Measurements from ENCODE around the gene OST4. TPM values are rescaled to one million over a fixed set of nuclear protein-coding genes. Genes with fewer than 3 reads are reported as not detected.
A peak's percentile ranks its signal among the peaks of the same experiment; 100 is the strongest.

Gene OST4
- total and polyA plus RNA-seq, 9 donors = 201 to 588 (median 279) TPM

DNA sequence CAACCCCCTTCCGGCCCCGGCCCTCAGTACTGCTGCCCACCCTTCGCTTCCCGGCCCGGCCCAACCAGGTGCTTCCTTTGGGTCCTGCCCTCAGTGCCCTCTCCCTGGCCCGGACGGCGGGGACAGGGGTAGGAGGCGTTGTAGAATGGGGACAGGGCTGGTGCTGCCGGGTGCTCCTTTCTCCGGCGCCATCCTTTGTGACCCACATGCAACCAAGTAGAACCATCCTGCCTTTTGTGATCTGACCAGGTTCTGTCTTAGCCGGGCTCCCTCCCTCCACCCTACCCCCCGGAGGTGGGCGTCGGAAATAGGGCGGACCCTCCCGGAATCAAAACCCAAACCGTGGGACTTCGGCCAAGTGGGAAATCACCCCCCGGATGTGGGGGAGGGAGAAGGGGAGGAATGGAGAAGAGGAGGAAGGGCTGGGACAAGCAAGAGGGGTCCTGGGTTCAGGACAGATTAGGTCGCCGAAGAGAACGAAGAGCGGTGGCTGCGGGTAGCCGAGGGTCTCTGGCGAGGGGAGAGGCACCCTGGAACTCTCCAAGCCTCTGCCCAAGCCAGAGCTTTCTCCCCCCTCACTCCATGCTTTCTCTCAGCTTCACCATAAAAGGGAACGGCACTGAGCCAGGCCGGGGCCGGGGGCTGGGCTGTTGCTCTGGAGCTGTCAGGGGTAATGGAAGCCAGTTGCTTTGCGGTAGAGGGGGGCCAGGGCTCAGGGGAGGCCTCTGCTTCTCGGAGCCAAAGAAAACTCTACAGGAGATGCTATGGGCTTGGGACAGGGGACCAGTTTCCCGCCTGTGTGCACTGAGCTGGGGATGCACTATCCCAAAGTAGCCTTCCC, 756 bp upstream of the OST4 start:
- no peaks in the 10 kb centered on the region for H3K27me3 ChIP-seq
- no peak for TF ChIP-seq EP300 (IDR thresholded peaks at IDR 0.05)
- TF ChIP-seq, protein P1, sequence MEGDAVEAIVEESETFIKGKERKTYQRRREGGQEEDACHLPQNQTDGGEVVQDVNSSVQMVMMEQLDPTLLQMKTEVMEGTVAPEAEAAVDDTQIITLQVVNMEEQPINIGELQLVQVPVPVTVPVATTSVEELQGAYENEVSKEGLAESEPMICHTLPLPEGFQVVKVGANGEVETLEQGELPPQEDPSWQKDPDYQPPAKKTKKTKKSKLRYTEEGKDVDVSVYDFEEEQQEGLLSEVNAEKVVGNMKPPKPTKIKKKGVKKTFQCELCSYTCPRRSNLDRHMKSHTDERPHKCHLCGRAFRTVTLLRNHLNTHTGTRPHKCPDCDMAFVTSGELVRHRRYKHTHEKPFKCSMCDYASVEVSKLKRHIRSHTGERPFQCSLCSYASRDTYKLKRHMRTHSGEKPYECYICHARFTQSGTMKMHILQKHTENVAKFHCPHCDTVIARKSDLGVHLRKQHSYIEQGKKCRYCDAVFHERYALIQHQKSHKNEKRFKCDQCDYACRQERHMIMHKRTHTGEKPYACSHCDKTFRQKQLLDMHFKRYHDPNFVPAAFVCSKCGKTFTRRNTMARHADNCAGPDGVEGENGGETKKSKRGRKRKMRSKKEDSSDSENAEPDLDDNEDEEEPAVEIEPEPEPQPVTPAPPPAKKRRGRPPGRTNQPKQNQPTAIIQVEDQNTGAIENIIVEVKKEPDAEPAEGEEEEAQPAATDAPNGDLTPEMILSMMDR (IDR thresholded peaks at IDR 0.05) = no peak
- TF ChIP-seq POLR2A (IDR thresholded peaks at IDR 0.05) = no peak
- peak overlapping the region; percentile 92 to 98 for H3K27ac ChIP-seq
- H3K9me3 ChIP-seq = no peaks in the 10 kb centered on the region
- 1 to 3% (median 1%) methylated on average over 28 to 34 of the region's 34 CpGs for WGBS, 3 donors
- intact Hi-C loops (cut with DNase I) = no loop called here
- peak; percentile 91 to 94 (median 93) for DNase-seq
- H3K36me3 ChIP-seq = no peaks in the 10 kb centered on the region
- H3K4me1 ChIP-seq (ENCODE audit: insufficient read depth) = peaks cover 16% of the 10 kb centered on the region
- H3K4me3 ChIP-seq = peak overlapping the region; percentile 59

DNA sequence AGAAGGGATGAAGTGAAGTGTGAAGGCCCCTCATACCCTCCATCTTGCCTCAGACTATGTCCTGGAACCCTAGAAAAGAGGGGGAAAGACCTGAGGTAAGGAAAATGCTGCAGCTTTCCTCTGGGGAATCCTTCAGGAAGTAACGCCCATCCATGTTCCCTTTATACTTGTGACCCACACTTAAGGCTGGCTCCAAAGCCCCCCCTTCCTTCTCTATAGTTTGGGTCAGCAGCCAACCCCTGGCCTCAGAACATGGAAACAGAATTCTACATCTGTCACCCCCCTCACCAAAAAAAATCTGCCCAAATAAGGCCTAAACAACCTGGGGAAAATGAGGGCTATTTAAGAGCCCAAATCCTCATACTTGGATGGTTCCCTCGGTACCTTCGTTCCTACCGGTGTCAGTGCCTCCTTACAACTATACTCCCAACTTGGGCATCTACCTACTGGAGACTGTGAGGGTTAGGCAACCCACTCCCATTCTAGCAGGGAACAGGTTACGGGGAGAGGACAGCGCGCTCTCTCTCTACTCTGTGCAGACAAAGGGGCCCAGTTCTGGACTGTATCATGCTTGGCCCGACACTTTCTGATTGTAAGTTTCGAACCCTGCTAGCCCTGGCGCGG, 689 bp downstream of the OST4 start:
- peak in 1 of 5 donors; percentile 17 for DNase-seq
- intact Hi-C loops (cut with DNase I) = no loop called here
- H3K36me3 ChIP-seq = no peaks in the 10 kb centered on the region
- WGBS, 3 donors = 0 to 2% (median 1%) methylated on average over 10 to 11 of the region's 11 CpGs
- peaks cover 15% of the 10 kb centered on the region for H3K4me1 ChIP-seq (ENCODE audit: insufficient read depth)
- H3K27ac ChIP-seq = peak overlapping the region; percentile 92 to 98
- TF ChIP-seq POLR2A (IDR thresholded peaks at IDR 0.05) (no peak), EP300 (IDR thresholded peaks at IDR 0.05) (no peak)
- TF ChIP-seq, protein P1 (IDR thresholded peaks at IDR 0.05) = no peak
- H3K9me3 ChIP-seq = no peaks in the 10 kb centered on the region
- no peaks in the 10 kb centered on the region for H3K27me3 ChIP-seq
- peak overlapping the region; percentile 59 for H3K4me3 ChIP-seq

DNA sequence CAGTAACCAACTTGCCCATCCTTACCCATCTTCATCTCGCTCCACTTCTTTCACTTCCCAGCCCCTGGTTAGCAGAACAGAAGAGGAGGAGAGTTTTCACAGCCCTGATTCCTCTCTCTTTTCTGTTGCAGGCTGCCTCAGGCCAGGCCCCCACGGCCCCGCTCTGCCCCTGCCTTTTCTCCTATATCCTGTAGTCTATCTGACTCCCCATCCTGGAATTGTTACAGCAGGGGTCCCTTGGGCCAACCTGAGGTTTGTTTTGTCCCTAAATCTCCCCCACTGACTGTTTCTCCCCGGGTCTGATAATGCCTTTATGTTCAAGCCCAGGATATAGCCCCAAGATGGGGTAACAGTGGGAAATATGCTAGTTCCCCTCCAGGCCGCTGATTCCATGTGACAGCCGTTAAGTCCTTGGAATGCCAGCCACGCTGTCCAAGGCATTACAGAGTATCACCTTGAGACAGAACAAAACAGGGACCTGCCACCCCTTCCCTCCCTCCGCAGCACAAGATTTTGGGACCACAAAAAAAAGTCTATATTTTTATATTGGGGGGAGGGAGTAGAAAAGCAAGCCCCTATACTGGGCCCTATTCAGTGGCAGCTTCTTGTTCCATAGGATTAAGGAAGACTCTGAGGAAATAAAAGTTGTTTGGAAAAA, 1.4 kb downstream of the OST4 start:
- DNase-seq = peak in 2 of 5 donors; percentile 17 to 28
- Histone ChIP-seq H3K4me3 (no peak overlapping the region), H3K9me3 (no peaks in the 10 kb centered on the region), H3K27me3 (no peaks in the 10 kb centered on the region), H3K4me1 (ENCODE audit: insufficient read depth) (peaks cover 12% of the 10 kb centered on the region), H3K36me3 (no peaks in the 10 kb centered on the region), H3K27ac (no peak overlapping the region)
- TF ChIP-seq EP300 (IDR thresholded peaks at IDR 0.05) = no peak
- no peak for TF ChIP-seq POLR2A (IDR thresholded peaks at IDR 0.05)
- TF ChIP-seq, protein P1 (IDR thresholded peaks at IDR 0.05) = no peak
- 63 to 76% (median 68%) methylated on average over 8 of the region's 8 CpGs for WGBS, 3 donors
- intact Hi-C loops (cut with DNase I) = no loop called here

DNA sequence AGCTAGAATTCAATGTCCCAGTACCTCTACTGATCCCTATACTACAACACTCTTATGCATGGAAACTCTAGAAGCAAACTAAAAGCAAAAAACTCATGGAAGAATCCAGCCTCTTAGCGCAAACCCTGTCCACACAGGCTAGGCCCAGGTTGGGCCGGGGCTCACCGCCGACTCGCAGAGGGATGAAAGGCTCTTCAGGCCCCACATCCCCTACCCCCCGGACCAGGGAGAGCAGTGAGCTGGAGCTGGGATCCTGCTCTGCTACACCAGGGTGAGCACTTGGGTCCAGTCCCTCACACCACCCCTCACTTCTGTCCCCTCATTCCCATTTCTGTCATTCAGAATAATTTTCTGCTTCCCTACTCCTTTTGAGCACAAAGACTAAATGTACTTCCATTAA, 2.0 kb downstream of the OST4 start:
- Histone ChIP-seq H3K27ac (no peak overlapping the region), H3K4me3 (no peak overlapping the region), H3K36me3 (no peaks in the 10 kb centered on the region), H3K27me3 (no peaks in the 10 kb centered on the region), H3K4me1 (ENCODE audit: insufficient read depth) (peaks cover 7% of the 10 kb centered on the region), H3K9me3 (no peaks in the 10 kb centered on the region)
- 86 to 92% (median 88%) methylated on average over 6 of the region's 6 CpGs for WGBS, 3 donors
- peak in 2 of 5 donors; percentile 21 to 35 for DNase-seq
- intact Hi-C loops (cut with DNase I) = no loop called here
- TF ChIP-seq EP300 (IDR thresholded peaks at IDR 0.05) (no peak), POLR2A (IDR thresholded peaks at IDR 0.05) (no peak)
- TF ChIP-seq, protein P1 (IDR thresholded peaks at IDR 0.05) = no peak
